ENCODE measurements around the gene RIMBP2. TPM values are rescaled to one million over a fixed set of nuclear protein-coding genes. Genes with fewer than 3 reads are reported as not detected.

Gene RIMBP2
- total and polyA plus RNA-seq, 9 of the 15 experiments (the other 6 are each of a cell fraction or from before 2014, with no cell fraction given) = not detected

DNA sequence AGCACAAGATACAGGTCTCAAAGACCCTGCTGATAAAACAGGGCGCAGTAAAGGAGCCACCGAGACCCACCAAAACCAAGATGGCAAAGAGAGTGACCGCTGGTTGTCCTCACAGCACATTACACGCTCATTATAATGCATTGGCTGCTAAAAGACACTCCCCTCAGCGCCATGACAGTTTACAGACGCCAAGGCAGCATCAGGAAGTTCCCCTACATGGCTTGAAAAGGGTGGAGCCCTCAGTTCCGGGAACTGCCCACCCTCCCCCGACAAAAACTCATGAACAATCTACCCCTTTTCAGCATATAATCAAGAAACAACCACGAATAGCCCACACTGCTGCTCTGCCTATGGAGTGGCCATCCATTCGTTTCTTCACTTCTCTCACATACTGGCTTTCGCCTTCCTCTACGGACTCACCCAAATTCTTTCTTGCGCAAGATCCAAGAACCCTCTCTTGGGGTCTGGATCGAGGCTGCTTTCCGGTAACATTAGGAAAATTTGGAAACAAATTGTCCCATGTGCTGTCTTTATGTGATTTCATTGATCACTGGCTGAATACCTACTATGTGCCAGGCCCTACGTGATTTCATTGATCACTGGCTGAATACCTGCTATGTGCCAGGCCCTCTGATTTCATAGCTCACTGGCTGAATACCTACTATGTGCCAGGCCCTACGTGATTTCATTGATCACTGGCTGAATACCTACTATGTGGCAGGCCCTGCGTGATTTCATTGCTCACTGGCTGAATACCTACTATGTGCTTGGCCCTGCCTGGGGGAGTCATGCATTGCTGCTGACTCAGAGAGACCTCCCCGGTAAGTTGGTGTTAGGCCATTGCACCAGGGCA is 252.1 kb downstream of the RIMBP2 start (continued):
- TF ChIP-seq YY1 (IDR thresholded peaks at IDR 0.05; ENCODE audit: borderline replicate concordance in 1 of 3, control insufficient read depth in 1 of 3, extremely low read depth in 1 of 3, insufficient read depth in 3 of 3, insufficient read length in 1 of 3, insufficient replicate concordance in 2 of 3, low read depth in 1 of 3, low read length in 2 of 3) = peak in 2 of 3 experiments; percentile 11 to 64
- no peak for TF ChIP-seq SMAD4 (CRISPR knock-in tag; conservative IDR thresholded peaks at IDR 0.05)
- no peak for TF ChIP-seq SETDB1 (IDR thresholded peaks at IDR 0.05; ENCODE audit: low read length)
- peak; percentile 97 for TF ChIP-seq ZKSCAN1 (IDR thresholded peaks at IDR 0.05; ENCODE audit: low read depth, low read length)

DNA sequence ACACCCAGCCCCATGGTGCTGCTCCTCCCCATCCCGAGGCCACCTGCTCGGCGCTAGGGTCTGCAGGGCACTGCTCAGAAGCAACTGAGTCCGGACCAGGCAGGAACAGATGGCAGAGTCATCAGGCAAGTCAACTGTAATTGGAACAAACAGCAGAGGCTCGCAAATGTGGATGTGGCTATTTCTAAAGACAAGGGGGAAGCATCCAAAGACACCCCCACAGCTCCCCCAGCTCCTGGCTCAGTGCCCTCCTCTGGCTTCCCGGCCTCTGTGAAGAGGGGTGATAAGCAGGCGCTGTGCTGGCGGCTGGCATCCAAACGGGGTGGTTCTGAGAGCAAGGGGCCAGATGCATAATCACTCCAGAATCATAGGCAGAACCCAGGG is 252.8 kb downstream of the RIMBP2 start:
- in situ Hi-C loops (cut with MboI) (no loop called here), intact Hi-C loops (cut with micrococcal nuclease) (no loop called here)
- Histone ChIP-seq H3K9me1 (ENCODE audit: control insufficient read depth, insufficient read depth, low read length) (no peaks in the 10 kb centered on the region), H3K36me3 (ENCODE audit: control insufficient read depth, insufficient read depth, low read length) (no peaks in the 10 kb centered on the region), H3K27ac (ENCODE audit: extremely low read depth, low read depth, low read length) (no peak overlapping the region), H3K9ac (ENCODE audit: insufficient read depth in 1 of 2, low read depth in 2 of 2, low read length in 2 of 2) (no peak overlapping the region), H3K4me1 (replicated peaks in 1 of 2; ENCODE audit: control insufficient read depth in 2 of 2, insufficient read depth in 2 of 2, low read length in 2 of 2) (0 out of 5 replicates have a peak, but pooled peaks cover 0 to 3% of the 10 kb centered on the region in 2 experiments), H3K4me2 (ENCODE audit: insufficient read depth, low read length) (no peak overlapping the region), H3K27me3 (ENCODE audit: control insufficient read depth in 2 of 2, insufficient read depth in 2 of 2, low read length in 2 of 2) (peaks cover 4 to 47% of the 10 kb centered on the region in 2 experiments; a peak in 4 of 5 replicates), H3K79me2 (ENCODE audit: control insufficient read depth, insufficient read depth, low read length) (no peaks in the 10 kb centered on the region), H3K4me3 (no peak overlapping the region), H4K20me1 (replicated peaks; ENCODE audit: control insufficient read depth, insufficient read depth, low read length) (no peaks in the 10 kb centered on the region; the same call in 1 of the 2 replicates), H3K9me3 (replicated peaks; ENCODE audit: control insufficient read depth, insufficient read depth, low read depth, low read length) (no peaks in the 10 kb centered on the region; the same call in 1 of the 2 replicates), H2AFZ (ENCODE audit: low read depth, low read length) (no peak overlapping the region)
- CTCF ChIA-PET (ENCODE audit: low intra/inter-chr PET ratio) = no interaction called here
- FAIRE-seq (no peak), DNase-seq (ENCODE audit: extremely low read depth in 1 of 4, low spot score in 3 of 4) (no peak), ATAC-seq (no peak)
- BruUV-seq (replicated peaks) = no TSS peak
- POLR2A ChIA-PET = interaction anchor here (0.6 kb wide), 1 partner anchor 26 kb away, joined by 4 read pairs; no protein-coding TSS in a partner anchor
- WGBS (ENCODE audit: insufficient coverage, low coverage, missing lambda C conversion rate) = 1% methylated on average over 9 of the region's 9 CpGs
- TF ChIP-seq HOXB6 (CRISPR knock-in tag; IDR thresholded peaks at IDR 0.05; ENCODE audit: borderline replicate concordance) (no peak), CBX8 (IDR thresholded peaks at IDR 0.05; ENCODE audit: borderline replicate concordance, extremely low read depth, low read depth, low read length, poor library complexity, severe bottlenecking) (no peak)
- TF ChIP-seq, protein P1, sequence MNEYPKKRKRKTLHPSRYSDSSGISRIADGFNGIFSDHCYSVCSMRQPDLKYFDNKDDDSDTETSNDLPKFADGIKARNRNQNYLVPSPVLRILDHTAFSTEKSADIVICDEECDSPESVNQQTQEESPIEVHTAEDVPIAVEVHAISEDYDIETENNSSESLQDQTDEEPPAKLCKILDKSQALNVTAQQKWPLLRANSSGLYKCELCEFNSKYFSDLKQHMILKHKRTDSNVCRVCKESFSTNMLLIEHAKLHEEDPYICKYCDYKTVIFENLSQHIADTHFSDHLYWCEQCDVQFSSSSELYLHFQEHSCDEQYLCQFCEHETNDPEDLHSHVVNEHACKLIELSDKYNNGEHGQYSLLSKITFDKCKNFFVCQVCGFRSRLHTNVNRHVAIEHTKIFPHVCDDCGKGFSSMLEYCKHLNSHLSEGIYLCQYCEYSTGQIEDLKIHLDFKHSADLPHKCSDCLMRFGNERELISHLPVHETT (CRISPR knock-in tag; conservative IDR thresholded peaks at IDR 0.05 in 1 of 2, IDR thresholded peaks at IDR 0.05 in 1 of 2) = no peak
- TF ChIP-seq, protein P2, sequence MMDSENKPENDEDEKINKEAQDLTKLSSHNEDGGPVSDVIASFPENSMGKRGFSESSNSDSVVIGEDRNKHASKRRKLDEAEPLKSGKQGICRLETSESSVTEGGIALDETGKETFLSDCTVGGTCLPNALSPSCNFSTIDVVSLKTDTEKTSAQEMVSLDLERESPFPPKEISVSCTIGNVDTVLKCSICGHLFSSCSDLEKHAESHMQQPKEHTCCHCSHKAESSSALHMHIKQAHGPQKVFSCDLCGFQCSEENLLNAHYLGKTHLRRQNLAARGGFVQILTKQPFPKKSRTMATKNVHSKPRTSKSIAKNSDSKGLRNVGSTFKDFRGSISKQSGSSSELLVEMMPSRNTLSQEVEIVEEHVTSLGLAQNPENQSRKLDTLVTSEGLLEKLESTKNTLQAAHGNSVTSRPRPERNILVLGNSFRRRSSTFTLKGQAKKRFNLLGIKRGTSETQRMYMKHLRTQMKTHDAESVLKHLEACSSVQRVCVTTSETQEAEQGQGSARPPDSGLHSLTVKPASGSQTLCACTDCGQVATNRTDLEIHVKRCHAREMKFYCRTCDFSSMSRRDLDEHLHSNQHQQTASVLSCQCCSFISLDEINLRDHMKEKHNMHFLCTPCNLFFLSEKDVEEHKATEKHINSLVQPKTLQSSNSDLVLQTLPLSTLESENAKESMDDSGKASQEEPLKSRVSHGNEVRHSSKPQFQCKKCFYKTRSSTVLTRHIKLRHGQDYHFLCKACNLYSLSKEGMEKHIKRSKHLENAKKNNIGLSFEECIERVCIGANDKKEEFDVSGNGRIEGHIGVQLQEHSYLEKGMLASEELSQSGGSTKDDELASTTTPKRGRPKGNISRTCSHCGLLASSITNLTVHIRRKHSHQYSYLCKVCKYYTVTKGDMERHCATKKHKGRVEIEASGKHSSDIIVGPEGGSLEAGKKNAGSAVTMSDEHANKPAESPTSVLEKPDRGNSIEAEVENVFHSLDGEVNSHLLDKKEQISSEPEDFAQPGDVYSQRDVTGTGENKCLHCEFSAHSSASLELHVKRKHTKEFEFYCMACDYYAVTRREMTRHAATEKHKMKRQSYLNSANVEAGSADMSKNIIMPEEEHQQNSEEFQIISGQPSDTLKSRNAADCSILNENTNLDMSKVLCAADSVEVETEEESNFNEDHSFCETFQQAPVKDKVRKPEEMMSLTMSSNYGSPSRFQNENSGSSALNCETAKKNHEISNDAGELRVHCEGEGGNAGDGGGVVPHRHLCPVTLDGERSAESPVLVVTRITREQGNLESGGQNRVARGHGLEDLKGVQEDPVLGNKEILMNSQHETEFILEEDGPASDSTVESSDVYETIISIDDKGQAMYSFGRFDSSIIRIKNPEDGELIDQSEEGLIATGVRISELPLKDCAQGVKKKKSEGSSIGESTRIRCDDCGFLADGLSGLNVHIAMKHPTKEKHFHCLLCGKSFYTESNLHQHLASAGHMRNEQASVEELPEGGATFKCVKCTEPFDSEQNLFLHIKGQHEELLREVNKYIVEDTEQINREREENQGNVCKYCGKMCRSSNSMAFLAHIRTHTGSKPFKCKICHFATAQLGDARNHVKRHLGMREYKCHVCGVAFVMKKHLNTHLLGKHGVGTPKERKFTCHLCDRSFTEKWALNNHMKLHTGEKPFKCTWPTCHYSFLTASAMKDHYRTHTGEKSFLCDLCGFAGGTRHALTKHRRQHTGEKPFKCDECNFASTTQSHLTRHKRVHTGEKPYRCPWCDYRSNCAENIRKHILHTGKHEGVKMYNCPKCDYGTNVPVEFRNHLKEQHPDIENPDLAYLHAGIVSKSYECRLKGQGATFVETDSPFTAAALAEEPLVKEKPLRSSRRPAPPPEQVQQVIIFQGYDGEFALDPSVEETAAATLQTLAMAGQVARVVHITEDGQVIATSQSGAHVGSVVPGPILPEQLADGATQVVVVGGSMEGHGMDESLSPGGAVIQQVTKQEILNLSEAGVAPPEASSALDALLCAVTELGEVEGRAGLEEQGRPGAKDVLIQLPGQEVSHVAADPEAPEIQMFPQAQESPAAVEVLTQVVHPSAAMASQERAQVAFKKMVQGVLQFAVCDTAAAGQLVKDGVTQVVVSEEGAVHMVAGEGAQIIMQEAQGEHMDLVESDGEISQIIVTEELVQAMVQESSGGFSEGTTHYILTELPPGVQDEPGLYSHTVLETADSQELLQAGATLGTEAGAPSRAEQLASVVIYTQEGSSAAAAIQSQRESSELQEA (IDR thresholded peaks at IDR 0.05; ENCODE audit: low read depth) = no peak

Measured in K562 (cell line).